ENCODE measurements around the gene FBXO24. TPM values are rescaled to one million over a fixed set of nuclear protein-coding genes. Genes with fewer than 3 reads are reported as not detected.

FBXO24 gene
- total and polyA plus RNA-seq, 10 of the 15 experiments (the other 5 are each of a cell fraction or from before 2014, with no cell fraction given), result 0.11 to 0.96 (median 0.27) TPM; not detected in 4

DNA sequence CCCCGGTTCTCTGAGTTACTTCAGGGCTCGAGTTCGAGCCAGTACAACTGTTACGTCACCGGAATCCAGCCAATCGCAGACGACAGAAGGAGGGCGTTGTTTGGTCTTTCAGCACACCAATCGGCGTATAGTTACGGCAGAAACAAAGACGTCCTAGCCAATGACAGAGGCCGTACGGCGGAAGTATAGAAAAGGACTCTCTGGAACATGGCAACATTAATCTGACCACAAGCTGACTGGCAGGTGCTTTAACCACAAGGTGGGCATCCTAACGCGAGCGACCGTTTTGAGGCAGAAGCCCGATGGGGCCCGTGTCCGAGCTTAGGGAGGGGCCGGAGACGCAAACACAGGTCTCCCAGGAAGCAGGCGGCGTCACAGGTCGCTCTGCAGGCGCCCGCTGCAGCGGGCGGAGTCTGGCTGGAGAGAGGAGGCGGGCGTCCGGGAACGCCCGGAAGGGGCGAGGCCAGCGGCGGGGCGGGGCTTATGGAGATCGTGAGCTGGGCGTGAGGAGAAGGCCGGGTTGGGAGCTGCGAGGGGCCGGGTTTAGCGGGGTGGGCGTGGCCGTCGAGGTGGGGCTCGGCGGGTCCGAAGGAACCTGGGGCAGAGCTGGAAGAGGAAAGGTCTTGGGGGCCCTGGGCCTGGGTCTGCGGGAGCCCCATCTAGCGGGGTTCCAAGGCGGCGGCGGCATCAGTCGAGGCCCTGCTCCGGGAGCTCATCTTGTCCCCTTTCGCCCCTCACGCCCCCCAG lies 26.0 kb downstream of the FBXO24 start, which contains the start of gene MOSPD3 (continued):
- TF ChIP-seq, protein P1, sequence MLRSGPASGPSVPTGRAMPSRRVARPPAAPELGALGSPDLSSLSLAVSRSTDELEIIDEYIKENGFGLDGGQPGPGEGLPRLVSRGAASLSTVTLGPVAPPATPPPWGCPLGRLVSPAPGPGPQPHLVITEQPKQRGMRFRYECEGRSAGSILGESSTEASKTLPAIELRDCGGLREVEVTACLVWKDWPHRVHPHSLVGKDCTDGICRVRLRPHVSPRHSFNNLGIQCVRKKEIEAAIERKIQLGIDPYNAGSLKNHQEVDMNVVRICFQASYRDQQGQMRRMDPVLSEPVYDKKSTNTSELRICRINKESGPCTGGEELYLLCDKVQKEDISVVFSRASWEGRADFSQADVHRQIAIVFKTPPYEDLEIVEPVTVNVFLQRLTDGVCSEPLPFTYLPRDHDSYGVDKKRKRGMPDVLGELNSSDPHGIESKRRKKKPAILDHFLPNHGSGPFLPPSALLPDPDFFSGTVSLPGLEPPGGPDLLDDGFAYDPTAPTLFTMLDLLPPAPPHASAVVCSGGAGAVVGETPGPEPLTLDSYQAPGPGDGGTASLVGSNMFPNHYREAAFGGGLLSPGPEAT (IDR thresholded peaks at IDR 0.05; ENCODE audit: low read depth), result no peak; the same call in 1 of the 2 replicates

GRCh38 chr7:100612730-100613390 lies 26.7 kb downstream of the FBXO24 start:
- WGBS (ENCODE audit: insufficient coverage, insufficient replicate concordance, low lambda C conversion rate, missing lambda C conversion rate), result under 1% methylated on average over 26 of the region's 29 CpGs
- BruUV-seq (replicated peaks), result no TSS peak
- peaks cover 5% of the 10 kb centered on the region for H3K4me1 ChIP-seq (ENCODE audit: control insufficient read depth, insufficient read depth, low read length)
- TF ChIP-seq SUZ12 (IDR thresholded peaks at IDR 0.05; ENCODE audit: unreplicated experiment), result no peak
- TF ChIP-seq POLR2AphosphoS2 (IDR thresholded peaks at IDR 0.05; ENCODE audit: low read depth, low read length), result no peak
- no peak for TF ChIP-seq CREB1 (IDR thresholded peaks at IDR 0.05; ENCODE audit: low read depth)
- TF ChIP-seq, protein P2, sequence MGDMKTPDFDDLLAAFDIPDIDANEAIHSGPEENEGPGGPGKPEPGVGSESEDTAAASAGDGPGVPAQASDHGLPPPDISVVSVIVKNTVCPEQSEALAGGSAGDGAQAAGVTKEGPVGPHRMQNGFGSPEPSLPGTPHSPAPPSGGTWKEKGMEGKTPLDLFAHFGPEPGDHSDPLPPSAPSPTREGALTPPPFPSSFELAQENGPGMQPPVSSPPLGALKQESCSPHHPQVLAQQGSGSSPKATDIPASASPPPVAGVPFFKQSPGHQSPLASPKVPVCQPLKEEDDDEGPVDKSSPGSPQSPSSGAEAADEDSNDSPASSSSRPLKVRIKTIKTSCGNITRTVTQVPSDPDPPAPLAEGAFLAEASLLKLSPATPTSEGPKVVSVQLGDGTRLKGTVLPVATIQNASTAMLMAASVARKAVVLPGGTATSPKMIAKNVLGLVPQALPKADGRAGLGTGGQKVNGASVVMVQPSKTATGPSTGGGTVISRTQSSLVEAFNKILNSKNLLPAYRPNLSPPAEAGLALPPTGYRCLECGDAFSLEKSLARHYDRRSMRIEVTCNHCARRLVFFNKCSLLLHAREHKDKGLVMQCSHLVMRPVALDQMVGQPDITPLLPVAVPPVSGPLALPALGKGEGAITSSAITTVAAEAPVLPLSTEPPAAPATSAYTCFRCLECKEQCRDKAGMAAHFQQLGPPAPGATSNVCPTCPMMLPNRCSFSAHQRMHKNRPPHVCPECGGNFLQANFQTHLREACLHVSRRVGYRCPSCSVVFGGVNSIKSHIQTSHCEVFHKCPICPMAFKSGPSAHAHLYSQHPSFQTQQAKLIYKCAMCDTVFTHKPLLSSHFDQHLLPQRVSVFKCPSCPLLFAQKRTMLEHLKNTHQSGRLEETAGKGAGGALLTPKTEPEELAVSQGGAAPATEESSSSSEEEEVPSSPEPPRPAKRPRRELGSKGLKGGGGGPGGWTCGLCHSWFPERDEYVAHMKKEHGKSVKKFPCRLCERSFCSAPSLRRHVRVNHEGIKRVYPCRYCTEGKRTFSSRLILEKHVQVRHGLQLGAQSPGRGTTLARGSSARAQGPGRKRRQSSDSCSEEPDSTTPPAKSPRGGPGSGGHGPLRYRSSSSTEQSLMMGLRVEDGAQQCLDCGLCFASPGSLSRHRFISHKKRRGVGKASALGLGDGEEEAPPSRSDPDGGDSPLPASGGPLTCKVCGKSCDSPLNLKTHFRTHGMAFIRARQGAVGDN (IDR thresholded peaks at IDR 0.05), result no peak
- no peak for TF ChIP-seq ATF3 (IDR thresholded peaks at IDR 0.05; ENCODE audit: borderline replicate concordance, extremely low read depth, low read depth, low read length)
- TF ChIP-seq TCF3 (IDR thresholded peaks at IDR 0.05; ENCODE audit: borderline replicate concordance, insufficient read depth, low read depth, low read length), result no peak
- TF ChIP-seq NRF1 (conservative IDR thresholded peaks at IDR 0.05; ENCODE audit: low read depth, low read length), result no peak
- TF ChIP-seq BCL11A (IDR thresholded peaks at IDR 0.05; ENCODE audit: low read depth, low read length), result no peak
- no peak for TF ChIP-seq SREBF1 (IDR thresholded peaks at IDR 0.05; ENCODE audit: low read length)
- no peak for TF ChIP-seq PAX8 (IDR thresholded peaks at IDR 0.05)
- no peak for TF ChIP-seq KLF5 (IDR thresholded peaks at IDR 0.05; ENCODE audit: partially characterized antibody)
- TF ChIP-seq MEF2B (IDR thresholded peaks at IDR 0.05; ENCODE audit: partially characterized antibody, poor library complexity, severe bottlenecking), result no peak

More at GRCh38 chr7:100612730-100613390, 26.7 kb downstream of the FBXO24 start:
- RAD21 ChIA-PET (ENCODE audit: unreplicated experiment), result interaction anchor here (0.7 to 2.2 kb wide), 13 partner anchors 17 to 190 kb away, joined by 3 to 15 read pairs (median 3); partner anchors contain the start of genes FBXO24, LRCH4 and POP7
- Histone ChIP-seq H3K9ac (ENCODE audit: control insufficient read depth, insufficient read depth, low read length) (peak overlapping the region; percentile 88), H3K27me3 (replicated peaks in 1 of 2; ENCODE audit: control insufficient read depth in 2 of 2, insufficient read depth in 2 of 2, low read length in 1 of 2) (peaks cover 0 to 3% of the 10 kb centered on the region in 2 experiments; a peak in 2 of 4 replicates), H3K27ac (ENCODE audit: control insufficient read depth, insufficient read depth) (peak overlapping the region; percentile 97; the same call in 1 of the 2 replicates), H3K4me3 (peak overlapping the region; percentile 75), H3K36me3 (ENCODE audit: control insufficient read depth in 2 of 2, insufficient read depth in 2 of 2, low read length in 1 of 2) (no peaks in the 10 kb centered on the region), H2AFZ (ENCODE audit: control insufficient read depth, low read depth, low read length) (peak overlapping the region; percentile 79), H4K20me1 (ENCODE audit: control insufficient read depth, insufficient read depth) (no peaks in the 10 kb centered on the region), H3K9me3 (replicated peaks; ENCODE audit: control insufficient read depth, insufficient read depth, low read length) (no peaks in the 10 kb centered on the region), H3K4me2 (ENCODE audit: control insufficient read depth, insufficient read depth) (peak overlapping the region; percentile 100), H3K79me2 (ENCODE audit: control insufficient read depth, insufficient read depth, low read length) (no peaks in the 10 kb centered on the region)
- DNase-seq (ENCODE audit: low read depth, low spot score) (no peak), FAIRE-seq (no peak), ATAC-seq (peak; percentile 9; the same call in 2 of the 3 replicates)
- POLR2A ChIA-PET, result interaction anchor here (0.6 to 2.2 kb wide), 17 partner anchors 9 to 779 kb away, joined by 3 to 28 read pairs (median 4); partner anchors contain the start of genes AGFG2, FBXO24, GNB2 and LRCH4
- SMC1A ChIA-PET (ENCODE audit: uncharacterized antibody, unreplicated experiment), result interaction anchor here (0.6 to 2.4 kb wide), 8 partner anchors 14 to 148 kb away, joined by 3 to 10 read pairs (median 4); partner anchors contain the start of genes FBXO24, LRCH4 and POP7
- in situ Hi-C loops (cut with MboI), result no loop called here
- intact Hi-C loops (cut with micrococcal nuclease; ENCODE audit: unreplicated experiment), result loop anchor here (2.0 to 5.0 kb wide), 2 partner anchors 60 to 84 kb away; partner anchors contain the start of gene GNB2
- CTCF ChIA-PET, result interaction anchor here (0.6 to 6.6 kb wide), 18 partner anchors 10 to 239 kb away, joined by 3 to 35 read pairs (median 4); partner anchors contain the start of genes FBXO24, LRCH4, PCOLCE and POP7

Data from GM12878 (cell line).